HG02870 (cell line): ENCODE measurements around the gene RHEB.

ENCODE experiments used
- ATAC-seq: cut with Tn5 transposase; IDR thresholded peaks from one replicate; pipeline ENCODE4 v1.9.1; 2021; ENCODE audit warnings: mild to moderate bottlenecking, moderate library complexity; ENCODE audit not compliant: unreplicated experiment

Gene RHEB

DNA sequence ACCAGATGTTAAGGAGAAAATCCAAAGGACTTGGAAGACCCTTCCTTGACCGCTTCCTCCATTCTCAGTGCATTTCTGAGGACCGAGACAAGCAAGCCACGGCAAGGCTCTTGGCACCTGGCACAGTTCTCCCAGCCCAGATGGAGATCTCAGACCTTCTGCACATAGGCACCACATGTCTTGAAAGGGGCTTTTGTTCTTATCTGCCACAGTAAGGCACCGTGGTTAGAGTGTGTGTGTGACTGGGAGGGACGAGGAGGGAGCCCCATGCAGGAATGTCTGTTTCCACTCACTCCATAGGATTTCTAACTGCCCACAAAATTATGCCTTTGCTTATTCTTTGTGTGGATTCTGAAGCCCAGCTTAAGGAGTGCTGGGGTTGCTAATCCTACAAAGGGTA lies 99.6 kb downstream of the RHEB start:
- no peak for ATAC-seq

GRCh38 chr7:151416941-151417315 lies 102.8 kb downstream of the RHEB start:
- no peak for ATAC-seq

DNA sequence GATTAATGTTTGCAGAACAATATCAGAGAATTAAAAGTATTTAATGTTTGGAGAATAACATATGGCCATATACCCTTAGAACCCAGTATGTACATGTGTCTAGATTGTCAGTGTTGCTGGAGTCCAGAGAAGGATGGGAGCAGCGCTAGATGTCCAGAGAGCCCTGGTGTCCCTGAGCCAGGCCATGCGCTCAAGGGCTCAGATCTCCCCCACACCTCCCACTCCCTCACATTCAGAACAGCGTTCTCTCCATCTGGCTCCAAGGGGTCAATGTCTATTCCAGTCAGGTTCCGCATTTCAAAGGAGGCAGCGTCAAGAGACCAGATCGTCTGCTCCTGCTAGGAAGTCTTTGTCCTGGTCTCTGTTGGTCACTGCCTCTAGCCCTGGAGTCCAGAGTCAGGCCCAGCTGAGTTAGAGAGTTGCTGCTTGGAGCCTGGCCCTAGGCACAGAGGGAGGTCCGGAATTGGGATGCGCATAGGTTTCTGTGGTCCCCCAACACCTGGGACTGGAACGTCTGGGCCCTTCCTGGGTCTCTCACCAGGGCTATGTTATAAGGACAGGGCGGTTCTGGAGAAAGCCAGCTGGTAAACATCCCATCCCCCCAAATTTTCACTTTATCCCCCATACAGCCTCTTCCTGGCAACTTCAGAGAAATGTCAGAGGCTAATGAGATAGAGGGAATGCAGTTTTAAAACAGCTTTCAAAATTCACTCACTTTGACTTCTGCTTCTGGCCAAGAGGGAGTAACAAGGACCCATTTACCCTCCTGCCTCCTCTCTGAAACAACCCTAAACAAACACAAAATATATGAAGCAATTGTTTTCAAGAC lies 103.4 kb downstream of the RHEB start:
- no peak for ATAC-seq
